Fibroblast of lung (primary cell): ENCODE results near the gene MYOCD. TPM values are rescaled to one million over a fixed set of nuclear protein-coding genes. Genes with fewer than 3 reads are reported as not detected.

Source experiments
- DNase-seq, 2 donors: peaks; one replicate each; pipeline versions ENCODE4 v3.0.0 to v3.0.0-alpha.2; 2010; ENCODE audit warnings: low read depth in 2 of 2
- H2AFZ ChIP-seq: 2 replicates; pipeline ENCODE4 v1.5.1; 2012; ENCODE audit warnings: low read length, control low read depth, inconsistent platforms
- H3K27ac ChIP-seq: 2 replicates; pipeline ENCODE4 v1.5.1; 2011; ENCODE audit warnings: low read length, control low read depth; ENCODE audit not compliant: insufficient read depth
- H3K27me3 ChIP-seq: 2 replicates; pipeline ENCODE4 v1.5.1; 2011; ENCODE audit warnings: mild to moderate bottlenecking, low read length; ENCODE audit not compliant: control insufficient read depth, insufficient read depth
- H3K36me3 ChIP-seq: 2 replicates; pipeline ENCODE4 v1.5.1; 2011; ENCODE audit warnings: low read length; ENCODE audit not compliant: control insufficient read depth, insufficient read depth
- H3K4me1 ChIP-seq: 2 replicates; pipeline ENCODE4 v1.5.1; 2011; ENCODE audit warnings: low read length; ENCODE audit not compliant: control insufficient read depth, insufficient read depth; ENCODE audit errors: extremely low read depth
- H3K4me2 ChIP-seq: 2 replicates; pipeline ENCODE4 v1.5.1; 2011; ENCODE audit warnings: low read length, control low read depth; ENCODE audit not compliant: insufficient read depth; ENCODE audit errors: extremely low read depth
- H3K4me3 ChIP-seq, 4 experiments: fragments of 200-600 bp in 1 of 4; sonication (generic) in 1 of 4; replicated peaks in 1 of 4; 2 replicates each; pipeline ENCODE4 v1.5.1; 2011 to 2016; ENCODE audit warnings: low read length in 4 of 4, low read depth in 3 of 4, mild to moderate bottlenecking in 3 of 4, control low read depth in 2 of 4, inconsistent platforms in 1 of 4, mixed read lengths in 1 of 4; ENCODE audit not compliant: insufficient read depth in 1 of 4; ENCODE audit errors: control extremely low read depth in 1 of 4
- H3K79me2 ChIP-seq: 2 replicates; pipeline ENCODE4 v1.5.1; 2012; ENCODE audit warnings: mild to moderate bottlenecking, low read length, inconsistent platforms; ENCODE audit not compliant: control insufficient read depth, insufficient read depth
- H3K9ac ChIP-seq: 2 replicates; pipeline ENCODE4 v1.5.1; 2011; ENCODE audit warnings: mild to moderate bottlenecking, low read length, control low read depth; ENCODE audit not compliant: insufficient read depth
- H3K9me3 ChIP-seq: 2 replicates; pipeline ENCODE4 v1.5.1; 2012; ENCODE audit warnings: low read depth, low read length; ENCODE audit not compliant: control insufficient read depth, insufficient read depth
- H4K20me1 ChIP-seq: 2 replicates; pipeline ENCODE4 v1.5.1; 2011; ENCODE audit warnings: low read length; ENCODE audit not compliant: control insufficient read depth, insufficient read depth; ENCODE audit errors: extremely low read depth
- EZH2 ChIP-seq: IDR thresholded peaks from 2 replicates; pipeline ENCODE4 v1.5.1; 2012; ENCODE audit warnings: low read length, control low read depth, mild to moderate bottlenecking; ENCODE audit errors: missing control alignments
- polyA plus RNA-seq, 2 donors: library from polyadenylated mRNA; depleted of rRNA in 1 of 2; stranded (reverse) in 1 of 2; unstranded in 1 of 2; fragments of >200 nt; gene quantifications; 2 replicates each; pipeline ENCODE4 v1.2.1, GENCODE V29; 2011 to 2012; ENCODE audit warnings: missing spikeins in 1 of 2
- total RNA-seq: library from RNA; depleted of rRNA; stranded (reverse); fragments of >200 nt; gene quantifications from 2 replicates; pipeline ENCODE4 v1.2.1, GENCODE V29; 2014
- TF ChIP-seq, protein P1 (sequence below), 2 donors: IDR thresholded peaks in 1 of 2; conservative IDR thresholded peaks in 1 of 2; 1 replicate in 1 of 2; 2 replicates in 1 of 2; pipeline ENCODE4 v1.5.1; 2011 to 2012; ENCODE audit warnings: low read length in 2 of 2, control low read depth in 1 of 2, inconsistent platforms in 1 of 2, low read depth in 1 of 2, mild to moderate bottlenecking in 1 of 2

The MYOCD gene
- total and polyA plus RNA-seq, 2 donors (not counting 1 experiment from before 2014, with no cell fraction given) = 0.17 to 0.99 TPM

DNA sequence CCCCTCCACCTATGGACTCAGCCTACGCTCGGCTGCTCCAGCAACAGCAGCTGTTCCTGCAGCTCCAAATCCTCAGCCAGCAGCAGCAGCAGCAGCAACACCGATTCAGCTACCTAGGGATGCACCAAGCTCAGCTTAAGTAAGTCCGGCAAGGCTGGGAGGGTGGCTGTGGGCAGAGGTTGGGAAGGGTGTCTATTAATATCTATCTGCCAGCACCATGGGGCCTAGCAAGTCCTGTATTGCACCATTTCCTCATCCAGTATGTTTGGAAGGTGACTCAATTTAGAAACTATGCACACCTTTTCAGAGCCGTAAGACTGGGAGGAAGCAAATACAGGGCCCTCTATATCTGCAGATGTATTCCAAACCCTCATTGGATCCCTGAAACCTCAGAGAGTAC is 78.6 kb downstream of the MYOCD start:
- Histone ChIP-seq H3K9me3 (no peaks in the 10 kb centered on the region), H3K79me2 (no peaks in the 10 kb centered on the region), H3K36me3 (no peaks in the 10 kb centered on the region), H4K20me1 (no peaks in the 10 kb centered on the region), H3K27ac (no peak overlapping the region), H2AFZ (no peak overlapping the region), H3K27me3 (no peaks in the 10 kb centered on the region), H3K4me2 (no peak overlapping the region), H3K9ac (no peak overlapping the region), H3K4me3 (no peak overlapping the region), H3K4me1 (peaks cover 4% of the 10 kb centered on the region)
- peak; percentile 14 to 48 for DNase-seq
- TF ChIP-seq, protein P1, sequence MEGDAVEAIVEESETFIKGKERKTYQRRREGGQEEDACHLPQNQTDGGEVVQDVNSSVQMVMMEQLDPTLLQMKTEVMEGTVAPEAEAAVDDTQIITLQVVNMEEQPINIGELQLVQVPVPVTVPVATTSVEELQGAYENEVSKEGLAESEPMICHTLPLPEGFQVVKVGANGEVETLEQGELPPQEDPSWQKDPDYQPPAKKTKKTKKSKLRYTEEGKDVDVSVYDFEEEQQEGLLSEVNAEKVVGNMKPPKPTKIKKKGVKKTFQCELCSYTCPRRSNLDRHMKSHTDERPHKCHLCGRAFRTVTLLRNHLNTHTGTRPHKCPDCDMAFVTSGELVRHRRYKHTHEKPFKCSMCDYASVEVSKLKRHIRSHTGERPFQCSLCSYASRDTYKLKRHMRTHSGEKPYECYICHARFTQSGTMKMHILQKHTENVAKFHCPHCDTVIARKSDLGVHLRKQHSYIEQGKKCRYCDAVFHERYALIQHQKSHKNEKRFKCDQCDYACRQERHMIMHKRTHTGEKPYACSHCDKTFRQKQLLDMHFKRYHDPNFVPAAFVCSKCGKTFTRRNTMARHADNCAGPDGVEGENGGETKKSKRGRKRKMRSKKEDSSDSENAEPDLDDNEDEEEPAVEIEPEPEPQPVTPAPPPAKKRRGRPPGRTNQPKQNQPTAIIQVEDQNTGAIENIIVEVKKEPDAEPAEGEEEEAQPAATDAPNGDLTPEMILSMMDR (conservative IDR thresholded peaks at IDR 0.05 in 1 of 2, IDR thresholded peaks at IDR 0.05 in 1 of 2; ENCODE audit: low read depth in 1 of 2, low read length in 2 of 2) = no peak
- TF ChIP-seq EZH2 = no peak

GRCh38 chr17:12744786-12745185 is 79.1 kb downstream of the MYOCD start:
- Histone ChIP-seq H2AFZ (no peak overlapping the region), H3K4me2 (no peak overlapping the region), H3K36me3 (no peaks in the 10 kb centered on the region), H4K20me1 (no peaks in the 10 kb centered on the region), H3K79me2 (no peaks in the 10 kb centered on the region), H3K27ac (no peak overlapping the region), H3K9me3 (no peaks in the 10 kb centered on the region), H3K9ac (no peak overlapping the region), H3K4me3 (no peak overlapping the region), H3K4me1 (peaks cover 4% of the 10 kb centered on the region), H3K27me3 (no peaks in the 10 kb centered on the region)
- no peak for TF ChIP-seq EZH2
- TF ChIP-seq, protein P1 (conservative IDR thresholded peaks at IDR 0.05 in 1 of 2, IDR thresholded peaks at IDR 0.05 in 1 of 2; ENCODE audit: low read depth in 1 of 2, low read length in 2 of 2) = no peak
- no peak for DNase-seq

GRCh38 chr17:12745486-12745885 is 79.8 kb downstream of the MYOCD start:
- no peaks in the 10 kb centered on the region for H3K9me3 ChIP-seq
- H2AFZ ChIP-seq = no peak overlapping the region
- no peaks in the 10 kb centered on the region for H3K36me3 ChIP-seq
- peaks cover 4% of the 10 kb centered on the region for H3K4me1 ChIP-seq
- H3K79me2 ChIP-seq = no peaks in the 10 kb centered on the region
- no peak overlapping the region for H3K4me2 ChIP-seq
- no peak overlapping the region for H3K27ac ChIP-seq
- H3K9ac ChIP-seq = no peak overlapping the region
- no peak overlapping the region for H3K4me3 ChIP-seq
- TF ChIP-seq, protein P1 (conservative IDR thresholded peaks at IDR 0.05 in 1 of 2, IDR thresholded peaks at IDR 0.05 in 1 of 2; ENCODE audit: low read depth in 1 of 2, low read length in 2 of 2) = no peak
- TF ChIP-seq EZH2 = no peak
- no peaks in the 10 kb centered on the region for H3K27me3 ChIP-seq
- H4K20me1 ChIP-seq = no peaks in the 10 kb centered on the region
- no peak for DNase-seq
